ENCODE results near the gene OR52E6.

- no peak for TF ChIP-seq ZBTB33 (CRISPR knock-in tag; IDR thresholded peaks at IDR 0.05)
- no peak for TF ChIP-seq EZH2 (conservative IDR thresholded peaks at IDR 0.05; ENCODE audit: low read depth, low read length)
- TF ChIP-seq ZFP36L2 (CRISPR knock-in tag; IDR thresholded peaks at IDR 0.05), result no peak
These were observed 46.0 kb upstream of the OR52E6 start for GRCh38 chr11:5887661-5888060.
